Right renal cortex interstitium (tissue), 3 donors: ENCODE measurements around the gene ARL15. TPM values are rescaled to one million over a fixed set of nuclear protein-coding genes. Genes with fewer than 3 reads are reported as not detected.

Source experiments
- DNase-seq, 3 donors: peaks; one replicate each; pipeline ENCODE4 v3.0.0-alpha.2; 2013; ENCODE audit warnings: low read depth in 3 of 3, low spot score in 2 of 3
- polyA plus RNA-seq, 3 donors: library from polyadenylated mRNA; unstranded; fragments of 120-200 nt; gene quantifications; one replicate each; pipeline ENCODE4 v1.2.1, GENCODE V29; 2013; ENCODE audit not compliant: insufficient read length in 3 of 3

Gene ARL15
- polyA plus RNA-seq, 3 donors: 30.6 to 34.0 (median 33.1) TPM

GRCh38 chr5:54254482-54255198, 55.7 kb downstream of the ARL15 start:
- DNase-seq: no peak

GRCh38 chr5:54251981-54252380, 58.4 kb downstream of the ARL15 start:
- no peak for DNase-seq

GRCh38 chr5:54249210-54250028, 61.0 kb downstream of the ARL15 start:
- DNase-seq: no peak

GRCh38 chr5:54247226-54247625, 63.1 kb downstream of the ARL15 start:
- DNase-seq: no peak

GRCh38 chr5:54243483-54244080, 66.8 kb downstream of the ARL15 start:
- no peak for DNase-seq

- DNase-seq: no peak
Observed at GRCh38 chr5:54242297-54242696, 68.1 kb downstream of the ARL15 start.

GRCh38 chr5:54234304-54234933, 76.0 kb downstream of the ARL15 start:
- no peak for DNase-seq

GRCh38 chr5:54230936-54231685, 79.3 kb downstream of the ARL15 start:
- no peak for DNase-seq

- DNase-seq: no peak
Observed at GRCh38 chr5:54229041-54229780, 81.2 kb downstream of the ARL15 start.

- DNase-seq: no peak
Observed at GRCh38 chr5:54227759-54228158, 82.6 kb downstream of the ARL15 start.

GRCh38 chr5:54227109-54227508, 83.3 kb downstream of the ARL15 start:
- no peak for DNase-seq

- no peak for DNase-seq
Observed at GRCh38 chr5:54226215-54226614, 84.2 kb downstream of the ARL15 start.

- no peak for DNase-seq
Observed at GRCh38 chr5:54224103-54224826, 86.1 kb downstream of the ARL15 start.

- no peak for DNase-seq
Observed at GRCh38 chr5:54222336-54222735, 88.0 kb downstream of the ARL15 start.

- no peak for DNase-seq
Observed at GRCh38 chr5:54221135-54221534, 89.2 kb downstream of the ARL15 start.

GRCh38 chr5:54220230-54221040, 89.9 kb downstream of the ARL15 start:
- no peak for DNase-seq

GRCh38 chr5:54217826-54218503, 92.4 kb downstream of the ARL15 start:
- peak in 1 of 3 donors; percentile 65 for DNase-seq
